GM18858 (cell line): Measurements from ENCODE around the gene BABAM1.
A peak's percentile ranks its signal among the peaks of the same experiment; 100 is the strongest.
"Not testable (repeated sequence)": the region's sequence is repeated elsewhere in the genome, so short reads cannot be mapped to it uniquely, and the experiment has no call there.

Experiments used
- ATAC-seq: cut with Tn5 transposase; IDR thresholded peaks from one replicate; pipeline ENCODE4 v1.9.1; 2021; ENCODE audit not compliant: unreplicated experiment

Gene BABAM1

DNA sequence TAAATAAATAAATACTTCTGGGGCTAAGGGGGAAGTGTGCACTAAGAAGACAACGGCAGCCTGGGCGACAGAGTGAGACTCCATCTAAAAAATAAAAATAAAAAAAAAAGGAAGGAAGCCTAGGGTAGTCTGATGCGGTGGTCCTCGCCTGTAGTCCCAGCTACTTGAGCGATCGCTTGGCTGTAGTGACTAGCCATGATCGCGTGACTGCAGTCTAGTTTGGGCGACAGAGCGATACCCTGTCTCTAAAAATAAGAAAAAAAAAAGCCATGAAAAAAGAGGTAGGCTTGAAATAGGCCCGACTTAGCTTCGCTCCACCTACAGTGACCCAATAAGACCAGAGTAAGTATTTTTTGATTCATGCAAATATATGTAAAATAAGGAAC is 661 bp upstream of the BABAM1 start:
- peak; percentile 18 for ATAC-seq

DNA sequence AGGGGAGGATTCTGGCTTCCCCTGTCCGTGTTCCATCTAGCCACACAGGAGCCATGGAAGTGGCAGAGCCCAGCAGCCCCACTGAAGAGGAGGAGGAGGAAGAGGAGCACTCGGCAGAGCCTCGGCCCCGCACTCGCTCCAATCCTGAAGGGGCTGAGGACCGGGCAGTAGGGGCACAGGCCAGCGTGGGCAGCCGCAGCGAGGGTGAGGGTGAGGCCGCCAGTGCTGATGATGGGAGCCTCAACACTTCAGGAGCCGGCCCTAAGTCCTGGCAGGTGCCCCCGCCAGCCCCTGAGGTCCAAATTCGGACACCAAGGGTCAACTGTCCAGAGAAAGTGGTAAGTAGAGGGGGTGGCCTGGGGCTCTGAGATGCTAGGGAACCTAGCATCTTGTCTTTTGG is 1.5 kb downstream of the BABAM1 start:
- no peak for ATAC-seq

- ATAC-seq, result not testable (repeated sequence)
Measured at GRCh38 chr19:17274892-17275291, 7.6 kb downstream of the BABAM1 start.

- no peak for ATAC-seq
Measured at GRCh38 chr19:17275441-17276175, 8.4 kb downstream of the BABAM1 start.

DNA sequence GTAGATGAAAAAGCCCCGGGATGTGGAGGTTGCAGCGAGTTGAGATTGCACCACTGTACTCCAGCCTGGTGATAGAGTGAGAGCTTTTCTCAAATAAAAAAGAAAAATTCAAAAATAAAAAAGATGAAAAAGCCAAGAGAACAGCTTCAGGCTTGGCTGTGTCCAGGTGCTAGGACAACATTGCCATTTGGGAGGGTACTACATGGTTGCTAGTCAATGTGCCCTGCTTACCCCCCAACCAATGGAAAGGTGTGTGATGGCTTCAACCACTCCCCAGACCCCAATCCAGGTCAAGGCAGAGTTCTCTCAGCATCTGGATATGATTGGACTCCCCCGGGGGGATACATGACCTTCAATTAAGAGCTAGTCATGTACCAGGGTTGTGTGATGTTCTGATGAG is 12.2 kb downstream of the BABAM1 start:
- no peak for ATAC-seq

DNA sequence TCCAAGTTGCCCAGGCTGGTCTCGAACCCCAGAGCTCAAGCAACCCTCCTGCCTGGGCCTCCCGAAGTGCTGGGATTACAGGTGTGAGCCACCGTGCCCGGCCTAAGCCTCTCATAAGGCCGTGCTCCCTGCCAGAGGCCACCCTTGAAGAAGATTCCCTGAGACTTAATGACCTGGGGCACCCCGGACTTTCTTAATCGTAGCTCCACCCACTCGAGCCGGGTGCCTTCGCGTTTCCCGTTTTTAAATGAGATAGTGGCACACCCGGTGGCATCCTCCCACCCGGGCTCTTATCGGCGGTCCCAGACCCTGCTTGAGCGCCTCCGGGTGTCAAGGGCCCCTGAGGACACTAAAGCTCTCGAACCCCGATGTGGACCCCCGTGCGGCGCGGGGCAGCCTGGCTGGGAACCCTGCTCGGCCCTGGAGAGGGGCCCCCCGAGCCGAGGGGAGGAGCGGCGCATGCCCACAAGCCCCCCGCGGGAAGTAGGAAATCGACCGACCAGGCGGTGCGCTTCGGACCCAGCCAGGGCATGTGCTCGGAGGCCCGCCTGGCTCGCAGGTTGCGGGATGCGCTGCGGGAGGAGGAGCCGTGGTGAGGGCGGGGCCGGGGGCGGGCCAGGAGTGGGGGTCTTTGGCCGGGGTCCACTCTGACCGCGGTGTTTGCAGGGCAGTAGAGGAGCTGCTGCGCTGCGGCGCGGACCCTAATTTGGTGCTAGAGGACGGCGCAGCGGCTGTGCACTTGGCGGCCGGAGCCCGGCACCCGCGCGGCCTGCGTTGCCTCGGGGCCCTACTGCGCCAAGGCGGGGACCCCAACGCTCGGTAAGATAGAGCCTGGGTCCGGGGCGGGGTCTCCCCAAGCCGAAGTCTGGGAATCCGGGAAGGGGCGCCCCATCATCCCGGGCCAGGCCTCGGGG is 14.4 kb downstream of the BABAM1 start, which contains the start of gene ANKLE1:
Gene ANKLE1 (plus strand): TSS at position 511 of the 914 bp plus-strand sequence. CDS start 20 bp downstream, at position 531.
- ATAC-seq, result no peak

GRCh38 chr19:17282488-17283125 is 15.4 kb downstream of the BABAM1 start:
- no peak for ATAC-seq

DNA sequence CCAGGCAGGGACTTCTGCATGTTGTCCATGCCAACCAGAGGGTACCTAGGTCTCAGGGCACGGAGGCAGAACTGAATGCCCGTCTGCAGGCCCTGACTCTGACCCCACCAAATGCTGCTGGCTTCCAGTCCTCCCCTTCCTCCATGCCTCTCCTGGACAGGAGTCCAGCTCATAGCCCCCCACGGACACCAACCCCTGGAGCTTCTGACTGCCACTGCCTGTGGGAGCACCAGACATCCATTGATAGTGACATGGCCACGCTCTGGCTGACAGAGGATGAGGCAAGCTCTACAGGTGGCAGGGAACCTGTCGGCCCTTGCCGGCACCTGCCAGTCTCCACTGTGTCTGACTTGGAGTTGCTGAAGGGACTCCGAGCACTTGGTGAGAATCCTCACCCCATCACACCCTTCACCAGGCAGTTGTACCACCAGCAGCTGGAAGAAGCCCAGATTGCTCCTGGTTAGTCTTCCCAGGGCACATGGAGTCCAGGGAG is 16.3 kb downstream of the BABAM1 start:
- ATAC-seq, result no peak

DNA sequence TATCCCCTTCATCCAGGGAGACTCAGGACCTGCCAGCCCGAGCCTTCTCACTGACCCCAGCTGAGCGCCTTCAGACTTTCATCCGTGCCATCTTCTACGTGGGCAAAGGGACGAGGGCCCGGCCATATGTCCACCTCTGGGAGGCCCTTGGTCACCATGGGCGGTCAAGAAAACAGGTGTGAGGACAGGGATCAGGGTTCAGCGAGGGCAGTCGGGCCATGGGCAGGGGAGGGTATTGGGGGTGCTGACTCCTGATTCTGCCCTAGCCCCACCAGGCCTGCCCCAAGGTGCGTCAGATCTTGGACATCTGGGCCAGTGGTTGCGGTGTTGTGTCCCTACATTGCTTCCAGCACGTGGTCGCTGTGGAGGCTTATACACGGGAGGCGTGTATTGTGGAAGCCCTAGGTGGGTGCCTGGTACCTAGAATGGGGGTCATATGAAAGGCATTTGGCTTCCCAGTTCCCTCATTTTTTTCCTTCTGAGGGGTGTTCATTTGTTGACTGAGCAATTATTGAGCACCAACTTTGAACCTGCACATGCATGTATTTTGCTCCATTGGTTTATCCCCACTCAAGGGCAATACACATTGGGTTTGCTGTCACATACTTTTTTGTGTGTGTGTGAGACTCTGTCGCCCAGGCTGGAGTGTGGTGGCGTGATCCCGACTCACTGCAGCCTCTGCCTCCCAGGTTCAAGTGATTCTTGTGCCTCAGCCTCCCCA is 18.3 kb downstream of the BABAM1 start:
- no peak for ATAC-seq

- ATAC-seq, result no peak
Measured at GRCh38 chr19:17286263-17286662, 19.0 kb downstream of the BABAM1 start.

- no peak for ATAC-seq
Measured at GRCh38 chr19:17286752-17287151, 19.5 kb downstream of the BABAM1 start.

DNA sequence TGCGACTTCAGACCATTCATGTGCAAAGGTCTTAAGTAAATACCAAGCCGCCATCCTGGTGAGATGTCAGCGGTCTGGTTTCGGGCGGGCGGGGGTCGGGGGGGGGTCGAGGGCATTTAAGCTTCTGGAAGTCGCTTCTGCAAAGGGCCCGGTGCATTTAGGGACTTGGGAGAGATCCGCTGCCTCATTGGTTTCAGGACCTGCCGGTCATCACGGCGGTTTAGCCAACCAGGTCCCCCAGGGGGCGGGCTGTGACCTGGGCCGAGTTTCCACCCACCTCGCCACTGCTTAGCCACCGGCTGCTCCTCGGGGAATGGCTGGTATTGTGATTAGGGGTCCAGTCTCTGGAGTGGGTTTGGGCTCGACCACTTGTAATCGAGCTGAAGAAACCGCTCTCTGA is 22.2 kb downstream of the BABAM1 start:
- ATAC-seq, result no peak

DNA sequence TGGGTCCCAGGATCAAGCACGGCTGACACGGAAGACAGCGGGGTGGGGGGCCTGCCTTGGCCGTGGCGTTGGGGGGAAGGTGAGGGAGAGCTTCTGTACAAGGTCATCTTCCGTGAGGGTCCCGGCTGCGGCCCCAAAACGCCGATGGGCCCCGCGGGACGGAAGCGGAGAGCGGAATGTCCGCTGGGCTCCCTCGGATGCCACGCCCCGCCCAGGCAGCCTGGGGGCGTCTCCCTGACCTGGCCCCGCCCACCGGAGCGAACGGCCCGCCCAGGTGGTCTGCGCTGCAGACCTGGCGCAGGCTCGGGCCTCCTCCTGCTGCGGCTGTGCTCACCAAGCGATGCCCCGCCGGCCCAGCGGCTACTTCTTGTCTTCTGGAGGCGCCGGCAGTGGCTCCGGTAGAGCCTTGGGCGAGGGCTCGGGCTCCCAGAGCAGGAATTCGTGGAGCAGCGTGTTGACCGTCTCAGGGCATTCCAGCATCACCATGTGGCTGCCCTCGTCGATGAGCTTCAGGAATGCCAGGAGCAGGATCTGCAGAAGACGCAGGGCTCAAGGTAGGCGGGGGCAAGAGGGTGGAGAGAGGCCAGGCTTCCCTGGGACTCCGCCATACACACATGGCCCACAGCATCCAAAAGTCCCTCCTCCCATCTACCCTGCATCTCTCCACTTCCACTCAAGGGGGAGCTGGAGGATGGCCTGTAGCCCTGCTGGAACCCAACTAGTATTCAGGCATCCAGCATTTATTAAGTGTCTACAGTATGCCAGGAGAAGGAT is 25.2 kb downstream of the BABAM1 start:
- no peak for ATAC-seq

DNA sequence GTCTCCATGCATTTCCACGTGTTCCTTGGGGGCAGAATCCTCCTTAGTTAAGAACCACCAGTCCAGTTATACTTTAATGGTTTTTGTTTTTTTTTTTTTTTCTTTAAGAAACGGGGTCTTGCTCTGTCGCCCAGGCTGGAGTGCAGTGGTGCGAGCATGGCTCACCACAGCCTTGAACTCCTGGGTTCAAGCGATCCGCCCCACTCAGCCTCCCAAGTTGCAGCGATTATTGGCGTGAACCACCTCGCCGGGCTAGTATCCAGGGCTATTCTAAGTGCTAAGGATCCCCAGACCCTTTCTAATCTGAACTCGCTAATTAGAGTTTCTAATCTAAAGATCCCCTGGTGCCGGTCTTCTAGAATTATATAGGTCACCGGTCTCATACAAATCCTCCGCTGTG is 26.4 kb downstream of the BABAM1 start:
- no peak for ATAC-seq

DNA sequence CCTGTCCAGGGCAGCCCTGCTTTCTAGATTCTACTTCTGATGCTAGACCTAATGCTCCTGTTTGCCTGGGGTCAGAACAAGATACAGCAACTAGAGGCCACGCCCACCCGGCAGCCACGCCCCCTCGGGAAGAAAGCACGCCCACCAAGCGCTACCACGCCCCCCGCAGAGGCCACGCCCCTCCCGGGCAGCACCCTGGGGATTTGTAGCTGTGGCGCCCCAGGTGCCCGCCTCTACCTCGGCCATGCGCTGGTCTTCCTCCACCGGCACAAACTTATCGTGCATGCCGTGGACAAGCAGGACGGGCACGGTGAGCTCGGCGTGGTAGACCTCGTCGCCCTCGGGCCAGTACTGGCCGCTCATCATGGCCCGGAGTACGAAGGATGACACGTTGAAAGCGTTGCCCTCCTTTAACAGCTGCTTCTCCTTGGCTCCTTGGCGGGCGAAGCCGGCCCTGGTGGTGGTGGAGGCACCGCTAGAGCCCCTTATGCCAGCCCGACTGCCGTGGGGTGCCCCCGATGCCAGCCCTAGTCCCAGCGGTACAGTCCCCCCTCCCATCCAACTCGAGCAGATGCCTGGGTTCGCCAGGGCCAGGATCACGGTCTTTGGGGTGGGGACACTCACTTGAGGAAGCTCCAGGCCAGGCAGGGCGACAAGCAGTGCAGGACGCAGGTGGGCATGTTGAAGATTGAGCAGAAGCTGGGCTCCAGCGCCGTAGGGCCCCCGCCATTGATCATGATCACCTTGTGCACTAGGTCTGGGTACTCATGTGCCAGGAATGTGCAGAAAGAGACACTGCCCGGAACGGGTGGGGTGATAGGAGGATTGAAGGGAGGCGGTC is 27.0 kb downstream of the BABAM1 start:
- ATAC-seq, result no peak

- not testable (repeated sequence) for ATAC-seq
Measured at GRCh38 chr19:17295551-17295950, 28.3 kb downstream of the BABAM1 start.

- ATAC-seq, result no peak
Measured at GRCh38 chr19:17296273-17296672, 29.0 kb downstream of the BABAM1 start.

GRCh38 chr19:17296976-17297375 is 29.7 kb downstream of the BABAM1 start:
- no peak for ATAC-seq

- no peak for ATAC-seq
Measured at GRCh38 chr19:17300992-17301619, 33.9 kb downstream of the BABAM1 start.
